Body of pancreas (tissue), 4 donors: ENCODE results near the gene ERBB2. TPM values are rescaled to one million over a fixed set of nuclear protein-coding genes. Genes with fewer than 3 reads are reported as not detected.

Experiments
- ATAC-seq: fragments of 150-250 bp; one replicate; pipeline ENCODE4 v1.9.1; 2016
- DNase-seq, 4 donors: peaks; one replicate each; pipeline ENCODE4 v3.0.0-alpha.2; 2019
- H3K27ac ChIP-seq, 4 donors: fragments of 200-600 bp; sonication (generic); 1 replicate in 3 of 4; 2 replicates in 1 of 4; pipeline versions ENCODE4 v1.5.1 to v1.6.1; 2016 to 2019; ENCODE audit warnings: mild to moderate bottlenecking in 1 of 4, mixed read lengths in 1 of 4, moderate library complexity in 1 of 4
- H3K27me3 ChIP-seq, 2 donors: fragments of 200-600 bp; sonication (generic); one replicate each; pipeline ENCODE4 v1.6.0; 2016; ENCODE audit warnings: mild to moderate bottlenecking in 1 of 2
- H3K36me3 ChIP-seq, 2 donors: fragments of 200-600 bp; sonication (generic); replicated peaks in 1 of 2; 2 replicates each; pipeline ENCODE4 v1.5.1; 2016; ENCODE audit warnings: low read depth in 2 of 2; ENCODE audit not compliant: insufficient read depth in 1 of 2
- H3K4me1 ChIP-seq: fragments of 200-600 bp; sonication (generic); one replicate; pipeline ENCODE4 v1.6.0; 2016
- H3K4me3 ChIP-seq, 2 donors: fragments of 200-600 bp; sonication (generic); 1 replicate in 1 of 2; 2 replicates in 1 of 2; pipeline ENCODE4 v1.5.1; 2016 to 2019
- H3K9me3 ChIP-seq, 3 donors: fragments of 200-600 bp; sonication (generic); 1 replicate in 2 of 3; 2 replicates in 1 of 3; pipeline ENCODE4 v1.5.1; 2016
- CTCF ChIP-seq, 7 experiments: fragments of 450-650 bp in 4 of 7; fragments of 200-600 bp in 3 of 7; sonication (generic) in 3 of 7; IDR thresholded peaks; one replicate each; pipeline ENCODE4 v1.5.1; 2016 to 2019; ENCODE audit warnings: antibody characterized with exemption in 7 of 7
- POLR2A ChIP-seq, 3 donors: fragments of 450-650 bp; IDR thresholded peaks; one replicate each; pipeline ENCODE4 v1.6.1; 2016; ENCODE audit warnings: antibody characterized with exemption in 3 of 3, mild to moderate bottlenecking in 2 of 3
- WGBS, 2 donors: methylation state at CpG; one replicate each; pipeline ENCODE4 v1.1.5; 2017; 5-methylcytosine and 5-hydroxymethylcytosine counted together
- intact Hi-C: fragments of 100-400 bp; cut with DNase I; formaldehyde crosslinking; loops from one replicate; pipeline ENCODE4 v1.15.1; 2023
- total RNA-seq, 2 donors: library from RNA; depleted of rRNA; stranded (reverse); fragments of >200 nt; gene quantifications; one replicate each; pipeline ENCODE4 v1.1.0, GENCODE V29; 2016

Gene ERBB2
- total RNA-seq, 2 donors from 2014 or later = 52.4 to 65.3 TPM

- 3 to 4% methylated on average over 20 to 34 of the region's 34 CpGs for WGBS, 2 donors
- ATAC-seq (peak; percentile 77), DNase-seq (peak; percentile 93 to 97 (median 94))
- Histone ChIP-seq H3K27me3 (no peaks in the 10 kb centered on the region), H3K4me3 (peak within 1 kb of the TSS; percentile 18 to 64), H3K9me3 (no peaks in the 10 kb centered on the region), H3K36me3 (peaks cover 2 to 4% of the 10 kb centered on the region in 2 donors), H3K4me1 (peaks cover 45% of the 10 kb centered on the region), H3K27ac (peak within 1 kb of the TSS; percentile 95 to 99 (median 98))
- intact Hi-C loops = no loop called here
- no peak for TF ChIP-seq CTCF (IDR thresholded peaks at IDR 0.05)
- peak; percentile 83 to 93 (median 91) for TF ChIP-seq POLR2A (IDR thresholded peaks at IDR 0.05)
Observed at GRCh38 chr17:39737760-39738567, 38.1 kb downstream of the ERBB2 start, which contains the start of gene GRB7. TSS of gene GRB7 (plus strand) at chr17:39737938. CDS start at chr17:39742302, 4,364 bp downstream.

- peaks cover 6 to 8% of the 10 kb centered on the region in 2 donors for H3K36me3 ChIP-seq
- 0 to 2% methylated on average over 10 to 13 of the region's 13 CpGs for WGBS, 2 donors
- H3K9me3 ChIP-seq = no peaks in the 10 kb centered on the region
- no peaks in the 10 kb centered on the region for H3K27me3 ChIP-seq
- peaks cover 45% of the 10 kb centered on the region for H3K4me1 ChIP-seq
- intact Hi-C loops = no loop called here
- peak overlapping the region; percentile 18 to 64 for H3K4me3 ChIP-seq
- DNase-seq = peak; percentile 66 to 76 (median 73)
- TF ChIP-seq CTCF (IDR thresholded peaks at IDR 0.05) (no peak), POLR2A (IDR thresholded peaks at IDR 0.05) (no peak)
- peak overlapping the region; percentile 95 to 99 (median 98) for H3K27ac ChIP-seq
- peak; percentile 22 for ATAC-seq
Observed at GRCh38 chr17:39738568-39738901, 38.7 kb downstream of the ERBB2 start.

- H3K27me3 ChIP-seq = no peaks in the 10 kb centered on the region
- H3K9me3 ChIP-seq = no peaks in the 10 kb centered on the region
- DNase-seq (peak; percentile 89 to 95 (median 93)), ATAC-seq (peak; percentile 65)
- peak overlapping the region; percentile 95 to 99 (median 98) for H3K27ac ChIP-seq
- H3K4me3 ChIP-seq = peak overlapping the region; percentile 18 to 64
- intact Hi-C loops = no loop called here
- peak in 2 of 3 donors; percentile 44 to 65 for TF ChIP-seq POLR2A (IDR thresholded peaks at IDR 0.05)
- peak in 1 of 7 experiments; percentile 14 for TF ChIP-seq CTCF (IDR thresholded peaks at IDR 0.05)
- H3K4me1 ChIP-seq = peaks cover 45% of the 10 kb centered on the region
- whole genome bisulfite sequencing, 2 donors = 0% methylated on average over 12 to 30 of the region's 32 CpGs
- peaks cover 9% of the 10 kb centered on the region in 2 donors for H3K36me3 ChIP-seq
Observed at GRCh38 chr17:39738983-39739884, 39.4 kb downstream of the ERBB2 start.

- peak in 2 of 4 donors; percentile 17 to 33 for DNase-seq
- intact Hi-C loops = loop anchor here (10.0 kb wide), 1 partner anchor 55 kb away; the partner anchor contains the start of gene PGAP3
- H3K9me3 ChIP-seq = no peaks in the 10 kb centered on the region
- peak overlapping the region; percentile 95 to 99 (median 98) for H3K27ac ChIP-seq
- peaks cover 45% of the 10 kb centered on the region for H3K4me1 ChIP-seq
- peak overlapping the region; percentile 9 to 64 for H3K4me3 ChIP-seq
- H3K36me3 ChIP-seq = peaks cover 15 to 16% of the 10 kb centered on the region in 2 donors
- WGBS, 2 donors = 17 to 21% methylated on average over 8 to 9 of the region's 9 CpGs
- ATAC-seq = no peak
- no peak for TF ChIP-seq CTCF (IDR thresholded peaks at IDR 0.05)
- no peak for TF ChIP-seq POLR2A (IDR thresholded peaks at IDR 0.05)
- H3K27me3 ChIP-seq = no peaks in the 10 kb centered on the region
Observed at GRCh38 chr17:39739885-39740356, 40.1 kb downstream of the ERBB2 start.
